NB4 (cell line): ENCODE data around the gene TEDC2.

ENCODE experiments used
- DNase-seq: peaks from one replicate; pipeline ENCODE4 v3.0.0; 2010; ENCODE audit warnings: low read depth
- H3K4me3 ChIP-seq: one replicate; pipeline ENCODE4 v1.5.1; 2011; ENCODE audit warnings: mild to moderate bottlenecking, low read depth, low read length, moderate library complexity
- MAX ChIP-seq: IDR thresholded peaks from 2 replicates; pipeline ENCODE4 v1.6.1; 2011; ENCODE audit warnings: low read depth, low read length
- MYC ChIP-seq: IDR thresholded peaks from 2 replicates; pipeline ENCODE4 v1.6.1; 2011; ENCODE audit warnings: low read depth, low read length
- POLR2A ChIP-seq: IDR thresholded peaks from 2 replicates; pipeline ENCODE4 v1.6.1; 2011; ENCODE audit warnings: mild to moderate bottlenecking; ENCODE audit not compliant: insufficient read length; ENCODE audit errors: extremely low read depth
- TF ChIP-seq, protein P1 (sequence below): IDR thresholded peaks from one replicate; pipeline ENCODE4 v1.5.1; 2012; ENCODE audit warnings: low read depth, low read length

TEDC2 gene

GRCh38 chr16:2511128-2511800 lies 51.4 kb downstream of the TEDC2 start:
- no peak overlapping the region for H3K4me3 ChIP-seq
- TF ChIP-seq, protein P1, sequence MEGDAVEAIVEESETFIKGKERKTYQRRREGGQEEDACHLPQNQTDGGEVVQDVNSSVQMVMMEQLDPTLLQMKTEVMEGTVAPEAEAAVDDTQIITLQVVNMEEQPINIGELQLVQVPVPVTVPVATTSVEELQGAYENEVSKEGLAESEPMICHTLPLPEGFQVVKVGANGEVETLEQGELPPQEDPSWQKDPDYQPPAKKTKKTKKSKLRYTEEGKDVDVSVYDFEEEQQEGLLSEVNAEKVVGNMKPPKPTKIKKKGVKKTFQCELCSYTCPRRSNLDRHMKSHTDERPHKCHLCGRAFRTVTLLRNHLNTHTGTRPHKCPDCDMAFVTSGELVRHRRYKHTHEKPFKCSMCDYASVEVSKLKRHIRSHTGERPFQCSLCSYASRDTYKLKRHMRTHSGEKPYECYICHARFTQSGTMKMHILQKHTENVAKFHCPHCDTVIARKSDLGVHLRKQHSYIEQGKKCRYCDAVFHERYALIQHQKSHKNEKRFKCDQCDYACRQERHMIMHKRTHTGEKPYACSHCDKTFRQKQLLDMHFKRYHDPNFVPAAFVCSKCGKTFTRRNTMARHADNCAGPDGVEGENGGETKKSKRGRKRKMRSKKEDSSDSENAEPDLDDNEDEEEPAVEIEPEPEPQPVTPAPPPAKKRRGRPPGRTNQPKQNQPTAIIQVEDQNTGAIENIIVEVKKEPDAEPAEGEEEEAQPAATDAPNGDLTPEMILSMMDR = no peak
- TF ChIP-seq POLR2A (no peak), MAX (no peak), MYC (no peak)
- no peak for DNase-seq

- H3K4me3 ChIP-seq = no peak overlapping the region
- DNase-seq = no peak
- TF ChIP-seq MYC (no peak), MAX (no peak), POLR2A (no peak)
- TF ChIP-seq, protein P1 = no peak
These were observed 52.3 kb downstream of the TEDC2 start for GRCh38 chr16:2511996-2512734.

- H3K4me3 ChIP-seq = no peak overlapping the region
- TF ChIP-seq, protein P1 = peak; percentile 12
- TF ChIP-seq MAX = no peak
- no peak for TF ChIP-seq MYC
- no peak for TF ChIP-seq POLR2A
- DNase-seq = peak; percentile 41
These were observed 53.0 kb downstream of the TEDC2 start for GRCh38 chr16:2512735-2513404.

DNA sequence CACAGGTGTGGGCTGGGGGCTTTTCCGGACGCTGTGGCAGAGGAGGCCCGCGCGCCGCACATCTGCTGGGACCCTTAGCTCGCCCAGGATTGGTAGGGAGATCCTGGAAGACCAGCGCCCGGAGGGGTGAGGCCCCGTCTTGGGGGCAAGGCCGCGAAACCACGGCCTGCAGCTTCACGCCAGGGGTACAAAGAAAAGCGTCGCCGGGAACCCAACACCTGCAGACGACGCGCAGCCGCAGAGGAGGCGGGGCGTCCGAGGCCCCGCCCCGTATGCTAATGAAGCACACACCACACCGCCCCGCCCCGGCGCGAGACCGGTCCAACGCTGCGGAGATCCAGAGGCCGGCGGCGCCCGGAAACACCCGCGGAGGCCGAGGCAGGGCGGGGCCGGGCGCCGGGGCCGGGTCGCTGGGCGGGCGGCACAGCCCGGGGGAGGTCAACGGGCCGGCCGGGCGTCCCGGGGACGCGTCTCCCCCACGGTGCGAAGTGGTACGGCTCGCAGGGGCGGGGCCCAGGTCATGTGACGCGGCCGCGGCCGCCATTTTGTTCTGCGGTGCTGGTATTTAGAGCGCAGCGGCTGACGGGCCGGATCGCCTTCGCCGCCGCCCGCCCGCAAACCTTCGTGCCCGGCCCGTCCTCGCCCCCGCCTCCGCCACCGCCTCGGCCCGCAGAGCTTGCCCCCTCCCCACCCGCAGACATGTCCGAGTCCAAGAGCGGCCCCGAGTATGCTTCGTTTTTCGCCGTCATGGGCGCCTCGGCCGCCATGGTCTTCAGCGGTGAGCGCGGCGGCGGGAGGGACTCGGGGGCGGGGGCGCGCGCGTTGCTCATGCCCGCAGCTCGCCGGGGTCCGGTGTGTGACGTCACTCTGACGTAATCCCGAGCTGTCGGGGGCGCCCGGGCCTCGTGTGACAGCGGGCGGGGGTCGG lies 53.8 kb downstream of the TEDC2 start, which contains the start of gene ATP6V0C:
Gene ATP6V0C, plus strand, starts transcription at position 548 of the 928 bp plus-strand sequence. Its CDS starts 152 bp downstream, at position 700.
- DNase-seq = peak; percentile 90
- TF ChIP-seq, protein P1 = no peak
- peak; percentile 30; the same call in 1 of the 2 replicates for TF ChIP-seq MYC
- TF ChIP-seq MAX = peak; percentile 71
- TF ChIP-seq POLR2A = peak; percentile 65
- peak within 1 kb of the TSS; percentile 78 for H3K4me3 ChIP-seq
